Large intestine (tissue), 12 donors: ENCODE results near the gene STK10. TPM values are rescaled to one million over a fixed set of nuclear protein-coding genes. Genes with fewer than 3 reads are reported as not detected.

ENCODE experiments used
- DNase-seq, 2 donors: peaks; one replicate each; pipeline versions ENCODE4 v3.0.0 to v3.0.0-alpha.2; 2013
- H3K27ac ChIP-seq: one replicate; pipeline ENCODE4 v1.5.1; 2013; ENCODE audit warnings: low read length
- H3K27me3 ChIP-seq: 2 replicates; pipeline ENCODE4 v1.6.1; 2013; ENCODE audit warnings: low read length; ENCODE audit not compliant: control insufficient read depth, insufficient read depth
- H3K36me3 ChIP-seq: 2 replicates; pipeline ENCODE4 v1.6.1; 2013; ENCODE audit warnings: low read length; ENCODE audit not compliant: control insufficient read depth, insufficient read depth
- H3K4me1 ChIP-seq: one replicate; pipeline ENCODE4 v1.6.1; 2013; ENCODE audit warnings: low read length; ENCODE audit not compliant: control insufficient read depth, insufficient read depth
- H3K4me3 ChIP-seq: one replicate; pipeline ENCODE4 v1.5.1; 2013; ENCODE audit warnings: low read length
- H3K9me3 ChIP-seq: one replicate; pipeline ENCODE4 v1.6.1; 2013; ENCODE audit warnings: mild to moderate bottlenecking, low read depth, low read length, moderate library complexity; ENCODE audit not compliant: control insufficient read depth
- WGBS: methylation state at CpG from one replicate; pipeline ENCODE4 v1.1.5; 2013; ENCODE audit warnings: low lambda C conversion rate; ENCODE audit not compliant: insufficient coverage; 5-methylcytosine and 5-hydroxymethylcytosine counted together
- long read RNA-seq, 11 donors: transcript quantifications; one replicate each; lab custom pipeline, GENCODE V29; 2026
- polyA plus RNA-seq: library from polyadenylated mRNA; unstranded; fragments of 120-200 nt; gene quantifications from one replicate; pipeline ENCODE4 v1.2.1, GENCODE V29; 2013

Gene STK10
- polyA plus RNA-seq: 10.6 TPM
- long read RNA-seq, donor 1, full-length matches to known transcripts: 1 of 1 reads
- long read RNA-seq, donor 1, partial matches to known transcripts: 0 of 1 reads
- long read RNA-seq, donor 1, other reads (novel, unspliced or antisense): 0 of 1 reads
- long read RNA-seq, donor 2, partial matches to known transcripts: 0 of 1 reads
- long read RNA-seq, donor 2, other reads (novel, unspliced or antisense): 0 of 1 reads
- long read RNA-seq, donor 3, full-length matches to known transcripts: 2 of 8 reads
- long read RNA-seq, donor 3, partial matches to known transcripts: 6 of 8 reads
- long read RNA-seq, donor 3, other reads (novel, unspliced or antisense): 0 of 8 reads
- long read RNA-seq, donor 4: 0 reads
- long read RNA-seq, donor 5, full-length matches to known transcripts: 1 of 1 reads
- long read RNA-seq, donor 5, partial matches to known transcripts: 0 of 1 reads
- long read RNA-seq, donor 5, other reads (novel, unspliced or antisense): 0 of 1 reads
- long read RNA-seq, donor 6, full-length matches to known transcripts: 1 of 1 reads
- long read RNA-seq, donor 6, partial matches to known transcripts: 0 of 1 reads
- long read RNA-seq, donor 6, other reads (novel, unspliced or antisense): 0 of 1 reads
- long read RNA-seq, donor 7, full-length matches to known transcripts: 1 of 1 reads
- long read RNA-seq, donor 7, partial matches to known transcripts: 0 of 1 reads
- long read RNA-seq, donor 7, other reads (novel, unspliced or antisense): 0 of 1 reads
- long read RNA-seq, donor 8, partial matches to known transcripts: 0 of 1 reads
- long read RNA-seq, donor 8, other reads (novel, unspliced or antisense): 0 of 1 reads
- long read RNA-seq, donor 9, full-length matches to known transcripts: 1 of 1 reads
- long read RNA-seq, donor 9, partial matches to known transcripts: 0 of 1 reads
- long read RNA-seq, donor 9, other reads (novel, unspliced or antisense): 0 of 1 reads
- long read RNA-seq, donor 10: 0 reads
- long read RNA-seq, donor 11, full-length matches to known transcripts: 1 of 1 reads
- long read RNA-seq, donor 11, partial matches to known transcripts: 0 of 1 reads
- long read RNA-seq, donor 11, other reads (novel, unspliced or antisense): 0 of 1 reads

GRCh38 chr5:172188033-172188892 lies at the start of gene STK10:
Gene STK10, minus strand, starts transcription at chr5:172188224. Its CDS starts 182 bp downstream, at chr5:172188042.
- DNase-seq: peak; percentile 86 to 94
- Histone ChIP-seq H3K27ac (peak within 1 kb of the TSS; percentile 82), H3K4me3 (peak within 1 kb of the TSS; percentile 97), H3K9me3 (peaks cover 4% of the 10 kb centered on the region), H3K36me3 (peaks cover 2% of the 10 kb centered on the region), H3K27me3 (no peaks in the 10 kb centered on the region), H3K4me1 (peaks cover 8% of the 10 kb centered on the region)
- WGBS: no CpG with 5 or more reads among the region's 102 CpGs

GRCh38 chr5:172235827-172236736 lies 48.1 kb upstream of the STK10 start:
- peaks cover 17% of the 10 kb centered on the region for H3K4me1 ChIP-seq
- H3K4me3 ChIP-seq: no peak overlapping the region
- WGBS: 82% methylated on average over 2 of the region's 3 CpGs
- peaks cover 17% of the 10 kb centered on the region for H3K36me3 ChIP-seq
- DNase-seq: peak; percentile 24 to 71
- H3K27me3 ChIP-seq: no peaks in the 10 kb centered on the region
- H3K9me3 ChIP-seq: no peaks in the 10 kb centered on the region
- peak overlapping the region; percentile 73 for H3K27ac ChIP-seq

GRCh38 chr5:172235132-172235780 lies 47.2 kb upstream of the STK10 start:
- Histone ChIP-seq H3K36me3 (peaks cover 18% of the 10 kb centered on the region), H3K4me3 (no peak overlapping the region), H3K27ac (peak overlapping the region; percentile 73), H3K4me1 (peaks cover 17% of the 10 kb centered on the region), H3K9me3 (no peaks in the 10 kb centered on the region), H3K27me3 (no peaks in the 10 kb centered on the region)
- DNase-seq: peak; percentile 47 to 82
- WGBS: 25% methylated on average over 1 of the region's 4 CpGs

- no peaks in the 10 kb centered on the region for H3K27me3 ChIP-seq
- peak overlapping the region; percentile 73 for H3K27ac ChIP-seq
- H3K9me3 ChIP-seq: no peaks in the 10 kb centered on the region
- 100% methylated on average over 3 of the region's 4 CpGs for WGBS
- no peak overlapping the region for H3K4me3 ChIP-seq
- peaks cover 17% of the 10 kb centered on the region for H3K4me1 ChIP-seq
- H3K36me3 ChIP-seq: peaks cover 18% of the 10 kb centered on the region
- no peak for DNase-seq
Measured at GRCh38 chr5:172234031-172234430, 46.0 kb upstream of the STK10 start.

DNA sequence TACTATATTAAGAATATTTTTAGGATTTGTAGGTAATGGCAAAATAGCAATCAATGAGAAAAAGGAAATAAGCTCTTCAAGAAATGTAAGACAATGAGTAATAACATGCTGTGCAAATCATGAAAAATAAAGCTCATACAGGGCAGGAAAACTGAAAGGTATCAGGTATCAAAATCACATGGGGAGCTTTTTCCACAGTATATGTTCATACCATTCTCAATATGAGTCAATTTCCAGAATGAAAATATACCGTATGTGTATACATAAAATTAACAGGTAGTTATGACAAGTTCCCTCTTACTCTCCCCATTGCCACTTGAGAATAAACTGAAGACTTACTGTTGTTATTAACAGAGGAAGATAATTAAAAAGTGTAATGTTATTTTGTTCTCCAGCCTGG lies 41.9 kb upstream of the STK10 start:
- no peak for DNase-seq
- Histone ChIP-seq H3K4me3 (no peak overlapping the region), H3K9me3 (no peaks in the 10 kb centered on the region), H3K27ac (no peak overlapping the region), H3K36me3 (peaks cover 30% of the 10 kb centered on the region), H3K27me3 (no peaks in the 10 kb centered on the region), H3K4me1 (no peaks in the 10 kb centered on the region)
- 86% methylated on average over 1 of the region's 1 CpG for WGBS

- H3K27ac ChIP-seq: no peak overlapping the region
- 100% methylated on average over 1 of the region's 1 CpG for WGBS
- no peaks in the 10 kb centered on the region for H3K9me3 ChIP-seq
- DNase-seq: no peak
- H3K4me3 ChIP-seq: no peak overlapping the region
- H3K27me3 ChIP-seq: no peaks in the 10 kb centered on the region
- H3K4me1 ChIP-seq: no peaks in the 10 kb centered on the region
- peaks cover 20% of the 10 kb centered on the region for H3K36me3 ChIP-seq
Measured at GRCh38 chr5:172224996-172225395, 37.0 kb upstream of the STK10 start.

DNA sequence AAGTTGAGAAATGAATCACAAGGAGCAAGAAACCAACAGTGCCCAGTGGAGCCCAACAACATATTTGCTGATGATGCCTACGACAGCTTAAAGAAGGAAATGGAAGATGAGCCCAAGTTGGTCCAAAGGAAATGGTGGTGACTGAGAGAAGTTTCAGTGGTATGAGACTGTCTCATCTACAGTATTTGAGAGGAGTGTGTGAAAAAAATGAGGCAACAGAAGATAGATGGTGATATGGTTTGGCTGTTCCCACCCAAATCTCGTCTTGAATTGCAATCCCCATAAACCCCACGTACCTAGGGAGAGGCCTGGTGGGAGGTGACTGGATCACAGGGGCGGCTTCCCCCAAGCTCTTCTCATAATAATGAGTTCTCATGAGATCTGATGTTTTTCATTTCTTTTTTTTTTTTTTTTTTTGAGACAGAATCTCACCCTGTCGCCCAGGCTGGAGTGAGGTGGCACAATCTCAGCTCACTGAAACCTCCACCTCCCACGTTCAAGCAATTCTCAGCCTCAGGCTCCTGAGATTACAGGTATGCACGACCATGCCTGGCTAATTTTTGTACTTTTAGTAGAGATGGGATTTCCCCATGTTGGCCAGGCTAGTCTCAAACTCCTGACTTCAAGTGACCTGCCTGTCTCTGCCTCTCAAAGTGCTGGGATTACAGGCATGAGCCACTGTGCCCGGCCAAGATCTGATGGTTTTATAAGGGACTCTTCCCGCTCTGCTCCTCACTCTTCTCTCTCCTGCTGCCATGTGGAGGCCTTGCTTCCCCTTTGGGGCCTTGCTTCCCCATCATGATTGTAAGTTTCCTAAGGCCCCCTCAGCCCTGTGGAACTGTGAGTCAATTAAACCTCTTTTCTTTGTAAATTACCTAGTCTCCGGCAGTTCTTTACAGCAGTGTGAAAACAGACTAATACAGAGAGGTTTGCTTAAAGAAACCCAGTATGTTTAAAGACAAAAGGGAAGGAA lies 36.2 kb upstream of the STK10 start:
- DNase-seq: no peak
- no peak overlapping the region for H3K4me3 ChIP-seq

DNA sequence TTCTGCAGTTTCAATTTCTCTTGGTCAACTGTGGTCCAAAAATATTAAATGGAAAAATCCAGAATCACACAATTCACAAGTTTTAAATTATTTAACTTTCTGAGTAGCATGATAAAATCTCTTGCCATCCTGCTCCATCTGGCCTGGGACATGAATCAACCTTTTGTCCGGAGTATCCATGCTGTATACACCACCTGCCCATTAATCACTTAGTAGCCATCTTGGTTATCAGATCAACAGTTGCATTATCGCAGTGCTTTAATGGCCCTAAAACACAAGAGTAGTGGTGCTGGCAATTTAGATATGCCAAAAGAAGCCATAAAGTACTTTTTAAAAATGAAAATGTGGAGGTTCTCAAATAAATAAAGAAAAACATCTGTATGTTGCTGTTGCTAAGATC lies 31.3 kb upstream of the STK10 start:
- no peaks in the 10 kb centered on the region for H3K27me3 ChIP-seq
- no peak overlapping the region for H3K4me3 ChIP-seq
- WGBS: no CpG with 5 or more reads among the region's 2 CpGs
- H3K4me1 ChIP-seq: no peaks in the 10 kb centered on the region
- H3K27ac ChIP-seq: no peak overlapping the region
- H3K36me3 ChIP-seq: peaks cover 22% of the 10 kb centered on the region
- no peaks in the 10 kb centered on the region for H3K9me3 ChIP-seq
- no peak for DNase-seq

More for the DNA sequence above, 36.2 kb upstream of the STK10 start:
- H3K27me3 ChIP-seq: no peaks in the 10 kb centered on the region
- no peaks in the 10 kb centered on the region for H3K4me1 ChIP-seq
- H3K9me3 ChIP-seq: no peaks in the 10 kb centered on the region
- H3K36me3 ChIP-seq: peaks cover 23% of the 10 kb centered on the region
- H3K27ac ChIP-seq: no peak overlapping the region
- WGBS: 100% methylated on average over 2 of the region's 10 CpGs
